Measurements from ENCODE around the gene MED1.

Gene MED1

GRCh38 chr17:39461113-39461925, 10.3 kb upstream of the MED1 start, which contains the start of gene CDK12 (continued):
- no peak for TF ChIP-seq ZNF521 (tag by site-specific recombination; IDR thresholded peaks at IDR 0.05)
- peak; percentile 63 for TF ChIP-seq ZFP69B (tag by site-specific recombination; IDR thresholded peaks at IDR 0.05)
- TF ChIP-seq ZNF2 (tag by site-specific recombination; IDR thresholded peaks at IDR 0.05), result peak; percentile 87
- peak; percentile 96 for TF ChIP-seq ZNF660 (tag by site-specific recombination; IDR thresholded peaks at IDR 0.05)
- no peak for TF ChIP-seq ZNF16 (tag by site-specific recombination; IDR thresholded peaks at IDR 0.05; ENCODE audit: low read depth)
- TF ChIP-seq GLIS1 (tag by site-specific recombination; IDR thresholded peaks at IDR 0.05), result peak; percentile 63
- peak; percentile 95 for TF ChIP-seq ZXDB (tag by site-specific recombination; IDR thresholded peaks at IDR 0.05)
- TF ChIP-seq ZBTB17 (tag by site-specific recombination; IDR thresholded peaks at IDR 0.05), result peak; percentile 87
- 0 out of 2 replicates have a peak, but pooled peaks have one; percentile 17 for TF ChIP-seq ZSCAN23 (tag by site-specific recombination; IDR thresholded peaks at IDR 0.05)
- no peak for TF ChIP-seq ZNF624 (tag by site-specific recombination; IDR thresholded peaks at IDR 0.05)
- no peak for TF ChIP-seq ZNF155 (tag by site-specific recombination; IDR thresholded peaks at IDR 0.05)
- peak; percentile 53; the same call in 1 of the 2 replicates for TF ChIP-seq YY2 (tag by site-specific recombination; IDR thresholded peaks at IDR 0.05)
- TF ChIP-seq SP3 (tag by site-specific recombination; IDR thresholded peaks at IDR 0.05), result peak; percentile 85
- no peak for TF ChIP-seq ZNF248 (tag by site-specific recombination; IDR thresholded peaks at IDR 0.05)
- TF ChIP-seq ZNF324 (tag by site-specific recombination; IDR thresholded peaks at IDR 0.05), result no peak; the same call in none of the 2 replicates
- TF ChIP-seq ZNF433 (tag by site-specific recombination; IDR thresholded peaks at IDR 0.05; ENCODE audit: low read depth), result no peak
- peak; percentile 83 for TF ChIP-seq ZNF843 (tag by site-specific recombination; IDR thresholded peaks at IDR 0.05)
- no peak for TF ChIP-seq ZNF555 (tag by site-specific recombination; conservative IDR thresholded peaks at IDR 0.05)
- no peak for TF ChIP-seq ZNF473 (tag by site-specific recombination; IDR thresholded peaks at IDR 0.05)
- TF ChIP-seq FEZF1 (tag by site-specific recombination; IDR thresholded peaks at IDR 0.05), result no peak
- TF ChIP-seq ZNF146 (tag by site-specific recombination; IDR thresholded peaks at IDR 0.05), result no peak
- TF ChIP-seq ZBTB20 (tag by site-specific recombination; IDR thresholded peaks at IDR 0.05), result peak; percentile 99
- no peak for TF ChIP-seq ZNF239 (tag by site-specific recombination; IDR thresholded peaks at IDR 0.05)
- peak; percentile 8; the same call in 1 of the 2 replicates for TF ChIP-seq ATF2 (tag by site-specific recombination; IDR thresholded peaks at IDR 0.05; ENCODE audit: low read depth)
- peak; percentile 93; the same call in 1 of the 2 replicates for TF ChIP-seq REPIN1 (tag by site-specific recombination; IDR thresholded peaks at IDR 0.05; ENCODE audit: low read depth)
- peak; percentile 59; the same call in 1 of the 2 replicates for TF ChIP-seq OVOL3 (tag by site-specific recombination; IDR thresholded peaks at IDR 0.05)
- no peak for TF ChIP-seq MYNN (tag by site-specific recombination; IDR thresholded peaks at IDR 0.05; ENCODE audit: borderline replicate concordance)
- TF ChIP-seq KLF1 (tag by site-specific recombination; IDR thresholded peaks at IDR 0.05), result peak; percentile 48; the same call in 1 of the 2 replicates
- TF ChIP-seq ZNF514 (tag by site-specific recombination; IDR thresholded peaks at IDR 0.05), result no peak
- no peak for TF ChIP-seq MEIS1 (CRISPR knock-in tag; IDR thresholded peaks at IDR 0.05; ENCODE audit: borderline replicate concordance)
- peak; percentile 7; the same call in 1 of the 2 replicates for TF ChIP-seq TSHZ1 (tag by site-specific recombination; IDR thresholded peaks at IDR 0.05; ENCODE audit: borderline replicate concordance)
- peak; percentile 83; the same call in 1 of the 2 replicates for TF ChIP-seq ZBTB44 (tag by site-specific recombination; IDR thresholded peaks at IDR 0.05)
- TF ChIP-seq ZNF23 (tag by site-specific recombination; IDR thresholded peaks at IDR 0.05; ENCODE audit: borderline replicate concordance), result no peak

All from HEK293 (cell line).